Ishikawa (cell line): ENCODE results near the gene TMEM131.

Experiments used
- CEBPB ChIP-seq: IDR thresholded peaks from 2 replicates; pipeline ENCODE4 v1.6.1; 2012
- CREB1 ChIP-seq: IDR thresholded peaks from 2 replicates; pipeline ENCODE4 v1.6.1; 2012; ENCODE audit warnings: low read depth
- EGR1 ChIP-seq: IDR thresholded peaks from 2 replicates; pipeline ENCODE4 v1.6.1; 2012
- EP300 ChIP-seq: IDR thresholded peaks from 2 replicates; pipeline ENCODE4 v1.6.1; 2012; ENCODE audit warnings: borderline replicate concordance
- FOXM1 ChIP-seq: IDR thresholded peaks from 2 replicates; pipeline ENCODE4 v1.6.1; 2012; ENCODE audit warnings: low read depth, borderline replicate concordance
- NFIC ChIP-seq: IDR thresholded peaks from 2 replicates; pipeline ENCODE4 v1.6.1; 2012
- RAD21 ChIP-seq: IDR thresholded peaks from 2 replicates; pipeline ENCODE4 v1.6.1; 2012; ENCODE audit warnings: low read depth
- REST ChIP-seq: IDR thresholded peaks from 2 replicates; pipeline ENCODE4 v1.6.1; 2012; ENCODE audit warnings: low read depth, mild to moderate bottlenecking
- TAF1 ChIP-seq: IDR thresholded peaks from 2 replicates; pipeline ENCODE4 v1.6.1; 2012; ENCODE audit warnings: low read depth, mild to moderate bottlenecking
- TCF12 ChIP-seq: IDR thresholded peaks from 2 replicates; pipeline ENCODE4 v1.6.1; 2012; ENCODE audit warnings: low read depth
- TEAD4 ChIP-seq: IDR thresholded peaks from 2 replicates; pipeline ENCODE4 v1.6.1; 2012
- USF1 ChIP-seq: IDR thresholded peaks from 2 replicates; pipeline ENCODE4 v1.6.1; 2012
- YY1 ChIP-seq: IDR thresholded peaks from 2 replicates; pipeline ENCODE4 v1.6.1; 2012; ENCODE audit warnings: low read depth
- ZBTB7A ChIP-seq: IDR thresholded peaks from 2 replicates; pipeline ENCODE4 v1.6.1; 2012; ENCODE audit warnings: low read depth
- TF ChIP-seq, protein P1 (sequence below): IDR thresholded peaks from 2 replicates; pipeline ENCODE4 v1.6.1; 2012

Gene TMEM131

GRCh38 chr2:97906307-97906706 is 89.4 kb downstream of the TMEM131 start:
- TF ChIP-seq USF1 (no peak), REST (no peak), CREB1 (no peak), CEBPB (no peak), YY1 (no peak), RAD21 (no peak), EGR1 (no peak), NFIC (no peak), EP300 (no peak), FOXM1 (no peak), ZBTB7A (no peak), TCF12 (no peak), TAF1 (no peak), TEAD4 (no peak)
- TF ChIP-seq, protein P1, sequence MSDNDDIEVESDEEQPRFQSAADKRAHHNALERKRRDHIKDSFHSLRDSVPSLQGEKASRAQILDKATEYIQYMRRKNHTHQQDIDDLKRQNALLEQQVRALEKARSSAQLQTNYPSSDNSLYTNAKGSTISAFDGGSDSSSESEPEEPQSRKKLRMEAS = no peak

DNA sequence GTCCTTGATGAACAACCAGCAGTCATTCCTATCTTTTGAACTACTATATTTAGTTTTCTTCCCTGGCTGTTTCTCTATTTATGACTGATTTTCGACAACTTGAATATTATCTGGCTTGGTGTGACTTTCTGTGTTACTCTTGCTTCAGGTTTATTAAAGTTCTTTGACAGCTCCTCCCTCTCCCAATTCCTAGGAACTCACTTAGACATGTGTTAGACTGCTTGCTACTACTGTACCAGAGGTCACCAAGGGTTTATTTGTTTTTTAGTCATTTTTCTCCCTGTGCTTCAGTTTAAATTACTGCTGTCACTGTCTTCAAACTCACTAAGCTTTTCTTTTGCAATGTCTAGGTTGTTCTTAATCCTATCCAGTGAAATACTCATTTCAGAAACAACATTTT is 90.5 kb downstream of the TMEM131 start:
- TF ChIP-seq EP300 (no peak), ZBTB7A (no peak), NFIC (no peak), CEBPB (no peak), RAD21 (no peak), FOXM1 (no peak), TEAD4 (no peak), TCF12 (no peak), EGR1 (no peak), CREB1 (no peak), TAF1 (no peak), USF1 (no peak), YY1 (no peak), REST (no peak)
- TF ChIP-seq, protein P1 = no peak

- TF ChIP-seq REST = no peak
- TF ChIP-seq CEBPB = no peak
- TF ChIP-seq TEAD4 = no peak
- no peak for TF ChIP-seq TCF12
- no peak for TF ChIP-seq YY1
- no peak for TF ChIP-seq CREB1
- no peak for TF ChIP-seq RAD21
Observed at GRCh38 chr2:97901862-97902261, 93.9 kb downstream of the TMEM131 start.

GRCh38 chr2:97900806-97901205 is 94.9 kb downstream of the TMEM131 start:
- TF ChIP-seq EP300 = no peak
- no peak for TF ChIP-seq ZBTB7A
- 0 out of 2 replicates have a peak, but pooled peaks have one; percentile 27 for TF ChIP-seq TEAD4
- TF ChIP-seq TAF1 = no peak

DNA sequence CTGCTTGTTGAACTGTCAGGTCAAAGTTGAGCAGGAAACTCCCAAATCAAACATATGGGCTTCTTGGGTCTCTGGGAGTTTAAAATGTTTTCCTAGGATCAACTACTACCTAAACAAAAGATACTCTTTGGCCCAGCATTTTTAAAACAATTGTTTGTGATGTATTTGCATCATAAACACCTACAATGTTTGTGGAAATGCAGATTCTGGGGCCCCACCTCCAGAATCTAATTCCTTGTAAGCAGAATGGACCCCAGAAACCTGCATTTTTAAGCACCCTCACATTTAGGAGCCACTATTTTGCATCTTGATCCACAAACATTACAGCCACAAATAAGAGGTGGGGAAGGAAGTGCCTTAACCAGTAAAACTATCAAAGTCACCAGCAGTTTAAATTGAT is 104.1 kb downstream of the TMEM131 start:
- TF ChIP-seq, protein P1 = no peak
- TF ChIP-seq NFIC (no peak), CREB1 (no peak), USF1 (no peak), EP300 (no peak), REST (no peak), YY1 (no peak), FOXM1 (no peak), CEBPB (no peak), ZBTB7A (no peak), TAF1 (no peak), TCF12 (no peak), EGR1 (no peak), TEAD4 (no peak)
